ENCODE results near the gene RAD51B. TPM values are rescaled to one million over a fixed set of nuclear protein-coding genes. Genes with fewer than 3 reads are reported as not detected.
A peak's percentile ranks its signal among the peaks of the same experiment; 100 is the strongest.

Gene RAD51B
- total RNA-seq, 4 donors from 2014 or later, result 12.6 to 26.4 (median 16.7) TPM

DNA sequence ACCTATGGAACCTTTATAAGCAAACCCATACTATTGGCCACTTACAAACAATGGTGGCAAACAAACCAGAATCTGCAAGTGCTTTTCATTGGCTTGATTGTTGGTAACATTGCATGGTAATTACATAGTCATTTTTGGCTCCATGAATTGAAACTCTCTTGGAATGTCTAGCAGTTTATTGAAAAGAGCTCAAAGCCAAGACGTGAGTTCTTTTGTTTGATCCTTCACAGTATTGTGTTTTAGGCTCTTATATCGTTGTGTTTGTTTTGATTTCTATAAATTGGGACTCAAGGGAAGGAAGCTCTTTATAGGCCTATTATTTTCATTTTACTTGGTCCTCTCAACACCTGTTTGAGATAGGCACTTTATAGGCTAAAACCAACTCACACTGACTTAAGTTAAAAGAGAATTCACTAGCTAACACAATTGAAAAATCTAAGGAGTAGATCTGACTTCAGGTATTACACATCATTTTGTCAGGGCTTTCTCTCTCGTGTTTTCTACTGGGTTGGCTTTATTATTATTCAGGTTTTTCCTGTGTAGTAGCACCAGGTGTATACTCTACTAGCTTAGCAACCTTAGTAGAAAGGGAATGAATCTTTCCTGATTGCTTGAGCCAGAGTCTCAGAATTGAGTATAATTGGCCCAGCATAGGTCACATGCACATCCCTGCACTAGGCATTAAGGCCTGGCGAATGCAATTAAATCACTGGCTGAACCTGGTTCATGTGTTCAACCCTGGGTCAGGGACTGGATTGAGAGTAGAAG is 341.4 kb downstream of the RAD51B start:
- DNase-seq (ENCODE audit: low spot score in 2 of 2), result no peak
- Histone ChIP-seq H3K36me3 (no peaks in the 10 kb centered on the region), H3K9me3 (no peaks in the 10 kb centered on the region), H3K27me3 (no peaks in the 10 kb centered on the region), H3K27ac (no peak overlapping the region), H3K4me3 (no peak overlapping the region), H3K4me1 (peaks cover 0 to 33% (median 7%) of the 10 kb centered on the region in 4 donors)
- TF ChIP-seq POLR2A (IDR thresholded peaks at IDR 0.05) (no peak), EP300 (IDR thresholded peaks at IDR 0.05) (no peak)
- TF ChIP-seq, protein P1, sequence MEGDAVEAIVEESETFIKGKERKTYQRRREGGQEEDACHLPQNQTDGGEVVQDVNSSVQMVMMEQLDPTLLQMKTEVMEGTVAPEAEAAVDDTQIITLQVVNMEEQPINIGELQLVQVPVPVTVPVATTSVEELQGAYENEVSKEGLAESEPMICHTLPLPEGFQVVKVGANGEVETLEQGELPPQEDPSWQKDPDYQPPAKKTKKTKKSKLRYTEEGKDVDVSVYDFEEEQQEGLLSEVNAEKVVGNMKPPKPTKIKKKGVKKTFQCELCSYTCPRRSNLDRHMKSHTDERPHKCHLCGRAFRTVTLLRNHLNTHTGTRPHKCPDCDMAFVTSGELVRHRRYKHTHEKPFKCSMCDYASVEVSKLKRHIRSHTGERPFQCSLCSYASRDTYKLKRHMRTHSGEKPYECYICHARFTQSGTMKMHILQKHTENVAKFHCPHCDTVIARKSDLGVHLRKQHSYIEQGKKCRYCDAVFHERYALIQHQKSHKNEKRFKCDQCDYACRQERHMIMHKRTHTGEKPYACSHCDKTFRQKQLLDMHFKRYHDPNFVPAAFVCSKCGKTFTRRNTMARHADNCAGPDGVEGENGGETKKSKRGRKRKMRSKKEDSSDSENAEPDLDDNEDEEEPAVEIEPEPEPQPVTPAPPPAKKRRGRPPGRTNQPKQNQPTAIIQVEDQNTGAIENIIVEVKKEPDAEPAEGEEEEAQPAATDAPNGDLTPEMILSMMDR (IDR thresholded peaks at IDR 0.05), result no peak
- 57 to 62% methylated on average over 4 of the region's 4 CpGs for WGBS, 2 donors

DNA sequence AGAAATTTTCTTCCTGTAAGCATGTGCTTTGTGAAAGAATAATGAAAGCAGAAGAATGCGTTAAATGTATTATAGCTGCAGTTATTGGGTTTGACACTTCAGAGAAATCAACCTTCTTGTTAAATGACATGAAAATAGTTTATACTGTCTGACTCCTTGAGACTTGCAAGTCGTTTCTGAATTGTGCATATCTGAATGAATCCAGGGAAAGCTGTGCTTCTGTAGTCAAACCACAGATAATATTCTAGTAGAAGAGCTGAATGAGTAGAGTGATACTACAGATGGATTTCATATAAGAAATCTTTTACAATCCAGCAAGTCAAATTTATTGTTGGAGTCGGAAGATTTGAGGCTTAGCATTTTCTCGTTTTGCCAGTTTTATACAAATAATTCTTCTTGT is 343.3 kb downstream of the RAD51B start:
- Histone ChIP-seq H3K36me3 (no peaks in the 10 kb centered on the region), H3K4me3 (no peak overlapping the region), H3K27me3 (no peaks in the 10 kb centered on the region), H3K4me1 (peaks cover 0 to 33% (median 7%) of the 10 kb centered on the region in 4 donors), H3K27ac (no peak overlapping the region), H3K9me3 (no peaks in the 10 kb centered on the region)
- DNase-seq (ENCODE audit: low spot score in 2 of 2), result no peak
- TF ChIP-seq, protein P1 (IDR thresholded peaks at IDR 0.05), result no peak
- no peak for TF ChIP-seq EP300 (IDR thresholded peaks at IDR 0.05)
- no peak for TF ChIP-seq POLR2A (IDR thresholded peaks at IDR 0.05)
- 63 to 65% methylated on average over 4 of the region's 4 CpGs for WGBS, 2 donors

DNA sequence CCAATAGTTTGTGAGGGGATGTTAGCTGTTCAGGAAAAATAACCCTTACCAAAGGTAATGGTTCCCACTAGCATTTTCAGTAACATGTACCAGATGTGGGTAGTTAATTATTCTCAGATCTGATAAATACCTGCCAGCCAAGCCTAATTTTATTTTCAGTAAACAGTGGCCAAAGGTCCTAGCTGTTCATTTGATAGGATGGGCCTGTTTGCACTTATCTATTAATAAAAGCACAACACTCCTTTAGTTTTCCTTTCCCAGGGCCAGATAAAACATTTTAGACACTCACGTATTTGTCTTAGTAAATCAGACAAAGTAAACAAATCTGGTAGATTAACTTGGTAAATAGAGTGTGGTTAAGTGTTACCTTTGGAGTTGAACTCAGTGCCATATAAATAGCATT is 345.1 kb downstream of the RAD51B start:
- H3K27ac ChIP-seq, result peak overlapping the region in 3 of 4 donors; percentile 11 to 65 (median 26)
- 62% methylated on average over 1 of the region's 1 CpG for WGBS, 2 donors

DNA sequence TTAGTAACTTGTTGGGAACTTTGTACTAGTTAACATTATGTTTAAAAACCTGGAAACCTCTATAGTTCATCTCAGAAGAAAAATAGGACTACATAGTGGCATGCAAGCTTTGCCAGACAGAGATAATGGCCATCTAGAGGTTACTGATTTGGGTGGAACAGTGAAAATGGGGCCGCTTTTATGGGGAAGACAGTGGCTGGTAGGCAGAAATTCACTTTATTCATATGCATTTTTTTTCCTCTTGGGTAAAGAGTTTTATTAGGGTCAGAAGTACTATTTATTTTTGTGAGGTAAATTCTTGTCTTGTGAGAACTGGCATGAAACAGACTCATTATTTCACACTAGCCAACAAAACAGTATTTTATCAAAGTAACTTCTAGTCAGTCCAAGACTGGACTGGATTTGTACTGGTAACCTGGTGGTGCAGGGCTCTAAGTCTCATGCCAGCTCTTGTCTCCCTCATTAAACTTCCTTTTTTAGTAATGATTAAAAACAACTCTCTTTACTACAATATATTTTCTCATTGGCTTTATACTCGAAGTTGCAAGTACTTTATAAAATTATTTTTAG is 345.8 kb downstream of the RAD51B start:
- Histone ChIP-seq H3K4me3 (no peak overlapping the region), H3K27ac (peak overlapping the region in 3 of 4 donors; percentile 11 to 65 (median 17)), H3K27me3 (no peaks in the 10 kb centered on the region), H3K9me3 (no peaks in the 10 kb centered on the region), H3K36me3 (no peaks in the 10 kb centered on the region), H3K4me1 (peaks cover 0 to 40% (median 4%) of the 10 kb centered on the region in 4 donors)
- no peak for DNase-seq (ENCODE audit: low spot score in 2 of 2)
- TF ChIP-seq, protein P1 (IDR thresholded peaks at IDR 0.05), result no peak
- no peak for TF ChIP-seq POLR2A (IDR thresholded peaks at IDR 0.05)
- TF ChIP-seq EP300 (IDR thresholded peaks at IDR 0.05), result no peak
- 69 to 70% methylated on average over 2 of the region's 2 CpGs for WGBS, 2 donors

More for the DNA sequence above, 345.1 kb downstream of the RAD51B start:
- Histone ChIP-seq H3K4me1 (peaks cover 0 to 40% (median 4%) of the 10 kb centered on the region in 4 donors), H3K36me3 (no peaks in the 10 kb centered on the region), H3K9me3 (no peaks in the 10 kb centered on the region), H3K4me3 (no peak overlapping the region), H3K27me3 (no peaks in the 10 kb centered on the region)
- no peak for DNase-seq (ENCODE audit: low spot score in 2 of 2)
- TF ChIP-seq POLR2A (IDR thresholded peaks at IDR 0.05), result no peak
- TF ChIP-seq, protein P1 (IDR thresholded peaks at IDR 0.05), result no peak
- TF ChIP-seq EP300 (IDR thresholded peaks at IDR 0.05), result no peak

DNA sequence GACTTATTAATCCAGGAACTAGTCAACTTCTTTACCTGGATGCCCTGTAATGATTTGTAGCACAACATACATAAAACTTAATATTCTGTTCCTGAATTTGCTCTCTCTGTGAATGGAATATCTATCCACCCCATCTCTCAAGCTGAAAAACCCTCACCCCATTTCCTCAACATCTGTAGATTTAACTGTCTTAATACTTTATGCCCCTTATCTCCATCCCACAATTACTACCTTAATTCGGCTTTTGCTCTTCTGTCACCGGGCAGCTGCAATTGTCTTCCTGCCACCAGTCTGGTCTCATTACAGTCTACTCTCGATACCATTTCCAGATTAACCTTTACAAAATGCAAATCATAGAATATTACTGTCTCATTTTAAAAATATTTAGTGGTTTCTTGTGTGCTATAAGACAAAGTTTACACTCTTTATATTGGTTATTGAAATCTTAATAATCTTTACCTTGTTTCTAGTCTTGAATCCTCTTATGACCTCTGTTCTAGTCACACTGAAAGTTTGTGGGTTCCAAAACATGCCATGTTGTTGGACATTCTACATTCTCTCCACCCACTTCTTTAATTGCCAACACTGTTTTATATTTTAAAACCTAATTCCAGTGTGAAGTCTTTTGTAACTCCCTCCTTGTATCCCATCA is 347.3 kb downstream of the RAD51B start:
- Histone ChIP-seq H3K4me1 (peaks cover 0 to 32% (median 4%) of the 10 kb centered on the region in 4 donors), H3K27ac (no peak overlapping the region), H3K9me3 (no peaks in the 10 kb centered on the region), H3K4me3 (no peak overlapping the region), H3K36me3 (no peaks in the 10 kb centered on the region), H3K27me3 (no peaks in the 10 kb centered on the region)
- WGBS, 2 donors, result 87 to 89% methylated on average over 3 of the region's 3 CpGs
- TF ChIP-seq, protein P1 (IDR thresholded peaks at IDR 0.05), result no peak
- TF ChIP-seq EP300 (IDR thresholded peaks at IDR 0.05) (no peak), POLR2A (IDR thresholded peaks at IDR 0.05) (no peak)
- DNase-seq (ENCODE audit: low spot score in 2 of 2), result no peak

All from tibial nerve (tissue), 4 donors.